Body of pancreas (tissue), 4 donors: ENCODE measurements around the gene SULT2A1.
"Not testable (repeated sequence)": the region's sequence is repeated elsewhere in the genome, so short reads cannot be mapped to it uniquely, and the experiment has no call there.

ENCODE experiments used
- POLR2A ChIP-seq, 3 donors: fragments of 450-650 bp; IDR thresholded peaks; one replicate each; pipeline ENCODE4 v1.6.1; 2016; ENCODE audit warnings: antibody characterized with exemption in 3 of 3, mild to moderate bottlenecking in 2 of 3
- TF ChIP-seq, protein P1 (sequence below), 7 experiments: fragments of 450-650 bp in 4 of 7; fragments of 200-600 bp in 3 of 7; sonication (generic) in 3 of 7; IDR thresholded peaks; one replicate each; pipeline ENCODE4 v1.5.1; 2016 to 2019; ENCODE audit warnings: antibody characterized with exemption in 7 of 7

DNA sequence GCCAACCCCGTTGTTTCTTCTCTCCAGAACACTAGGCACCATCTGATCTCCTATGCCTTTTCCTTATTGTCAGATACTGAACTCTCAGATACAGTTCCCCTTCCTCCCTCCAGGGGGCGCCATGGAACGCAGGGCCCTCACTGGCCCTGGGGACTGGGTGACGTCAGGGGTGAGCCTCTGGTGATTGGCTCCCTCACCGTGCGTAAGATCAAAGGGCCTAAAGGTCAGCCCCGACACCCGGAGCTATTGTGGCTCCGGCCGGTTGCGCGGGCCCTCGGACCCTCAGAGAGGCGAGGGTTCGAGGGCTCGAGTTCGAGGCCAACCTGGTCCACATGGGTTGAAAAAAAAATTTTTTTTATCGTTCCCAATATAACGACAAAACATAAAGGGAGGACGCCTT lies 42.5 kb upstream of the SULT2A1 start:
- TF ChIP-seq, protein P1, sequence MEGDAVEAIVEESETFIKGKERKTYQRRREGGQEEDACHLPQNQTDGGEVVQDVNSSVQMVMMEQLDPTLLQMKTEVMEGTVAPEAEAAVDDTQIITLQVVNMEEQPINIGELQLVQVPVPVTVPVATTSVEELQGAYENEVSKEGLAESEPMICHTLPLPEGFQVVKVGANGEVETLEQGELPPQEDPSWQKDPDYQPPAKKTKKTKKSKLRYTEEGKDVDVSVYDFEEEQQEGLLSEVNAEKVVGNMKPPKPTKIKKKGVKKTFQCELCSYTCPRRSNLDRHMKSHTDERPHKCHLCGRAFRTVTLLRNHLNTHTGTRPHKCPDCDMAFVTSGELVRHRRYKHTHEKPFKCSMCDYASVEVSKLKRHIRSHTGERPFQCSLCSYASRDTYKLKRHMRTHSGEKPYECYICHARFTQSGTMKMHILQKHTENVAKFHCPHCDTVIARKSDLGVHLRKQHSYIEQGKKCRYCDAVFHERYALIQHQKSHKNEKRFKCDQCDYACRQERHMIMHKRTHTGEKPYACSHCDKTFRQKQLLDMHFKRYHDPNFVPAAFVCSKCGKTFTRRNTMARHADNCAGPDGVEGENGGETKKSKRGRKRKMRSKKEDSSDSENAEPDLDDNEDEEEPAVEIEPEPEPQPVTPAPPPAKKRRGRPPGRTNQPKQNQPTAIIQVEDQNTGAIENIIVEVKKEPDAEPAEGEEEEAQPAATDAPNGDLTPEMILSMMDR (IDR thresholded peaks at IDR 0.05) = not testable (repeated sequence)
- TF ChIP-seq POLR2A (IDR thresholded peaks at IDR 0.05) = not testable (repeated sequence)
